Measurements from ENCODE around the gene ANGPT4.

Gene ANGPT4

GRCh38 chr20:824490-824889, 91.6 kb downstream of the ANGPT4 start:
- TF ChIP-seq POLR2A (IDR thresholded peaks at IDR 0.05; ENCODE audit: extremely low read depth, insufficient read length) (no peak), MAX (IDR thresholded peaks at IDR 0.05; ENCODE audit: low read depth, low read length) (no peak), CTCF (IDR thresholded peaks at IDR 0.05; ENCODE audit: low read depth, low read length) (no peak), MYC (IDR thresholded peaks at IDR 0.05; ENCODE audit: low read depth, low read length) (no peak)
- H3K4me3 ChIP-seq (ENCODE audit: low read depth, low read length) = no peak overlapping the region
- no peak for DNase-seq (ENCODE audit: low read depth)

GRCh38 chr20:823574-823902, 92.6 kb downstream of the ANGPT4 start:
- no peak overlapping the region for H3K4me3 ChIP-seq (ENCODE audit: low read depth, low read length)
- TF ChIP-seq MYC (IDR thresholded peaks at IDR 0.05; ENCODE audit: low read depth, low read length) (no peak), MAX (IDR thresholded peaks at IDR 0.05; ENCODE audit: low read depth, low read length) (no peak), POLR2A (IDR thresholded peaks at IDR 0.05; ENCODE audit: extremely low read depth, insufficient read length) (no peak), CTCF (IDR thresholded peaks at IDR 0.05; ENCODE audit: low read depth, low read length) (no peak)
- DNase-seq (ENCODE audit: low read depth) = no peak

GRCh38 chr20:822651-823573, 93.2 kb downstream of the ANGPT4 start:
- no peak overlapping the region for H3K4me3 ChIP-seq (ENCODE audit: low read depth, low read length)
- no peak for DNase-seq (ENCODE audit: low read depth)
- no peak for TF ChIP-seq CTCF (IDR thresholded peaks at IDR 0.05; ENCODE audit: low read depth, low read length)
- TF ChIP-seq MYC (IDR thresholded peaks at IDR 0.05; ENCODE audit: low read depth, low read length) = no peak

GRCh38 chr20:821731-822065, 94.4 kb downstream of the ANGPT4 start:
- no peak overlapping the region for H3K4me3 ChIP-seq (ENCODE audit: low read depth, low read length)
- TF ChIP-seq CTCF (IDR thresholded peaks at IDR 0.05; ENCODE audit: low read depth, low read length) (no peak), MYC (IDR thresholded peaks at IDR 0.05; ENCODE audit: low read depth, low read length) (no peak), MAX (IDR thresholded peaks at IDR 0.05; ENCODE audit: low read depth, low read length) (no peak), POLR2A (IDR thresholded peaks at IDR 0.05; ENCODE audit: extremely low read depth, insufficient read length) (no peak)
- DNase-seq (ENCODE audit: low read depth) = no peak

DNA sequence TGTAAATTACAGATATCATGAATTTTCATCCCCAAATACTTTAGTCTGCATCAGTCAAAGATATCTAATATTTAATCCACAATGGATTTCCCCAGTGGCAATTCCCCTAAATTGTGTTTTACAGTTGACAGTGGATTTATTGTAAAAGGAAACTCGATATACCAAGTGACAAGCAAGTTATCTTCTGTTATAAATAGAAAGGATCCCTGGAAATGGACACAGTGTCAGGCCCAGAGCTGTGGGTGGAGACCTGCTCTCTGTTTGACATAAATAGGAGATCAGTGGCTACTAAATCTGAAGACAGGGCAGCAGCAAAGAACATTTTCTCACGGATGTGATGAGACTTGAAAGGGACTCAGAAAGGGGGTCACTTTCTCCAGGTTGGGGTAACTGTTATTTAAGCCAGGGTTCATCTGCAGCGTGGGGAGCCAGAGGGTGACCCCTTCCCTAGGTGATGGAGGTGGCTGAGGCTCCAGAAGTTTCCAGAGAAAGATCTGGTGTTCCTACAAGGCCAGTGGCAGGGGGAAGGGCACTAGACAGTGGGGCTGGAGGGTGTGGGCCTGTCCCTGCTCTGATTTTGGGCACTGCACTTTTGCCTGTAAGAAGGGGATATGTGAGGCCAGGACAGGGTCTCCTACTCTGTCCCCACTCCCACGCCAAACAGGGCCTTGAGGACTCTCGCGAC, 94.9 kb downstream of the ANGPT4 start:
- H3K4me3 ChIP-seq (ENCODE audit: low read depth, low read length) = no peak overlapping the region
- no peak for TF ChIP-seq POLR2A (IDR thresholded peaks at IDR 0.05; ENCODE audit: extremely low read depth, insufficient read length)
- TF ChIP-seq MYC (IDR thresholded peaks at IDR 0.05; ENCODE audit: low read depth, low read length) = no peak
- DNase-seq (ENCODE audit: low read depth) = no peak

DNA sequence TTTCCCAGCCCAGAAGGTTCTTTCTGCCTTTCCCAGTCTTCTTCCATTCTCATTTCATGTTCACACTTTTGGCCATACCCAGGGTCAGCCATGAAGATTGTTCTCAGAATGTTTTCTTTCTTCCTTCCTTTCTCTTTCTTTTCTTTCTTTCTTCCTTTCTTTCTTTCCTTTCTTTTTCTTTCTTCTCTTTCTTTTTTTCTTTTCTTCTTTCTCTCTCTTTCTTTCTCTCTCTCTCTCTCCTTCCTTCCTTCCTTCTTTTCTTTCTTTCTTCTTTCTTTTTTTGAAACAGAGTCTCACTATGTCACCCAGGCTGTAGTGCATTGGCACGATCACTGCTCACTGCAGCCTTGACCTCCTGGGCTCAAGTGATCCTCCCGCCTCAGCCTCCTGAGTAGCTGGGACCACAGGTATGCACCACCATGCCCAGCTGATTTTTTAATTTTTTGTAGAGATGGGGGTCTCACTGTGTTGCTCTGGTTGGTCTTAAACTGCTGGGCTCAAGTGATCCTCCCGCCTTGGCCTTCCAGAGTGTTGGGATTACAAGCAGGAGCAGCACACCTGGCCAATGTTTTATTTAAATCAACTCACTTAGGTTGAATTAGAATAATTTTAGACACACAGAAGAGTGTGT, 95.7 kb downstream of the ANGPT4 start:
- DNase-seq (ENCODE audit: low read depth) = no peak
- H3K4me3 ChIP-seq (ENCODE audit: low read depth, low read length) = no peak overlapping the region
- TF ChIP-seq MAX (IDR thresholded peaks at IDR 0.05; ENCODE audit: low read depth, low read length) = no peak
- no peak for TF ChIP-seq CTCF (IDR thresholded peaks at IDR 0.05; ENCODE audit: low read depth, low read length)
- TF ChIP-seq POLR2A (IDR thresholded peaks at IDR 0.05; ENCODE audit: extremely low read depth, insufficient read length) = no peak
- no peak for TF ChIP-seq MYC (IDR thresholded peaks at IDR 0.05; ENCODE audit: low read depth, low read length)
